ENCODE results near the gene DHX34.
A peak's percentile ranks its signal among the peaks of the same experiment; 100 is the strongest.
"Not testable (repeated sequence)": the region's sequence is repeated elsewhere in the genome, so short reads cannot be mapped to it uniquely, and the experiment has no call there.

Gene DHX34

GRCh38 chr19:47324502-47324901 lies 24.6 kb upstream of the DHX34 start:
- no peak for DNase-seq

GRCh38 chr19:47330466-47330869 lies 18.6 kb upstream of the DHX34 start:
- DNase-seq = no peak

DNA sequence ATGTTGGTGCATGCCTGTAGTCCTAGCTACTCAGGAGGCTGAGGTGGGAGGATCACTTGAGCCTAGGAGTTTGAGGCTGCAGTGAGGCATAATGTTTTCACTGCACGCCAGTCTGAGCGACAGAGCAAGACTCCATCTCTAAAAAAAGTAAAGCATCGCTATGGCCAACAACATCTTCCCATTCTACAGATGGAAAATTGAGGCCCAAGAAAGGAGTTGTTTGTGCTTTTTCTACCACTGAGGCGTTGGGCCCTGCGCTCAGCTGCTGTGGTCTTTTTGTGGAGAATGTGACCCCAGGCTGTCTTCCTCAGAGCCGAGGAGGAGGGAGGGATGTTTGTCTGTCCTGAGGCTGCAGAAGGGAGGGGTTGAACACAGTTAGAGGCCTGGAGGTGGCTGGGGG lies 17.6 kb upstream of the DHX34 start:
- no peak for DNase-seq

DNA sequence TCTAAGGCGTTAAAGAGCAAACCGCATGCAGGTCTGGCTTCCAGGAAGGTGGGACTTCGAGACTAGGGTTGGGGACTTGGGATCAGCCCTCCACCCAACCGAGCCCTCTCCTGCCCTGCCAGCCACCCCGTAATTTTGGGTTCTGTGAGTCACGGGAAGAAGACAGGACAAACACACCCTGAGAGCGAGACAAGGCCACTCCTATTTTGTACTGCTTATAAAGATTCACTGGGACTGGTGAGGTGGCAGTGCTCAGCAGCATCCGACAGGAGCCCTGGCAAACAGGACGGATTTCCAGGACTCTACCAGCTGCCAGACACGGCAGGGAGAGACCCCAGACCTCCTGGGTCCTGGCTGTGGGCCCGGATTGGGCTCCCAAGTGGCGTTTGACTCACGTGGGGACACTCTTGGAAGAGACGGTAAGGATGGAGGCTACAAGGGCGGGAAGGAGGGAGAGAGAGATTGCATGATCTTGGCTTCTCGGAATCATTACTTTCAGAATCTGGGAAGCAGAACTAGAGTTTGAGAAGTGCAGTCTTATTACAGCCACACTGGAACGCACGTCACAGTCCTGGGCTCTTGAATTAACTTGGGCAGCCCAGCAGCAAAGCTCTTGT lies 17.1 kb upstream of the DHX34 start, which contains the start of gene C5AR2:
C5AR2 (plus strand) TSS at position 245 of the 617 bp plus-strand sequence. CDS start 8,625 bp downstream, outside the sequence.
- DNase-seq = no peak

DNA sequence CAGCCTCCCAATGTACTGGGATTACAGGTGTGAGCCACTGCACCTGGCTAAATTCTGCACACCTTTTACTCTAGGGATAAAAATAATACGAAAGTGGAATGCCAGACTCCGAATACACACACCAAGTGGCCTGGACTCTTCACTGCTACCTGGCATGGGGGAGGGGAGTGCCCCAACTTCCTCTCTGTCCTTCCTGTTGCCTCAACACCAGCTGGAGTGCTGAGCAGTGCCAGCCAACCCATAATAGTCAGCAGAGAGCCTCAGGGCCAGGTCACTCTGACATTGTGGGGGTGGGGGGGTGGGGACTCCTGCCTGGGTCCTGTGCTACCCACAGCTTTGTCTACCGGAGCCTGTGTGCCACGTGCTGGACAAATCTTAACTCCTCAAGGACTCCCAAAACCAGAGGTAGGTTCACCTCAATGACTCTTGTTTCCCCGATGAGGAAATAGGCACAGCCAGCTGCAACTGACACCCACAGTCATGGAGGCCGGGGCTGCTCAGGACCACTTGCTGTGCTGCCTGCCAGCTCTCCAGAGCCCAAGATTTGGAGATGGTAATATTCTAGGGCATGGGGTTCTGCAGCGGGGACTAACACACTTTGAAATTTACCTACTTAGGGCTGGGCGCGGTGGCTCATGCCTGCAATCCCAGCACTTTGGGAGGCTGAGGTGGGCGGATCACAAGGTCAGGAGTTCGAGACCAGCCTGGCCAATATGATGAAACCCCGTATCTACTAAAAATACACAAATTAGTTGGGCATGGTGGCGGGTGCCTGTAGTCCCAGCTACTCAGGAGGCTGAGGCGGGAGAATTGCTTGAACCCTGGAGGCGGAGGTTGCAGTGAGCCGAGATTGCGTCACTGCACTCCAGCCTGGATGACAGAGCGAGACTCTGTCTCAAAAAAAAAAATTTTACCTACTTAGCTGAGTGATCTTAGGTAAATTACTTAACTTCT lies 12.1 kb upstream of the DHX34 start:
- DNase-seq = not testable (repeated sequence)

GRCh38 chr19:47339196-47339880 lies 9.8 kb upstream of the DHX34 start:
- DNase-seq = no peak

- no peak for DNase-seq
These were observed 8.5 kb upstream of the DHX34 start for GRCh38 chr19:47340477-47341208.

- DNase-seq = no peak
These were observed 7.4 kb upstream of the DHX34 start for GRCh38 chr19:47341734-47342133.

DNA sequence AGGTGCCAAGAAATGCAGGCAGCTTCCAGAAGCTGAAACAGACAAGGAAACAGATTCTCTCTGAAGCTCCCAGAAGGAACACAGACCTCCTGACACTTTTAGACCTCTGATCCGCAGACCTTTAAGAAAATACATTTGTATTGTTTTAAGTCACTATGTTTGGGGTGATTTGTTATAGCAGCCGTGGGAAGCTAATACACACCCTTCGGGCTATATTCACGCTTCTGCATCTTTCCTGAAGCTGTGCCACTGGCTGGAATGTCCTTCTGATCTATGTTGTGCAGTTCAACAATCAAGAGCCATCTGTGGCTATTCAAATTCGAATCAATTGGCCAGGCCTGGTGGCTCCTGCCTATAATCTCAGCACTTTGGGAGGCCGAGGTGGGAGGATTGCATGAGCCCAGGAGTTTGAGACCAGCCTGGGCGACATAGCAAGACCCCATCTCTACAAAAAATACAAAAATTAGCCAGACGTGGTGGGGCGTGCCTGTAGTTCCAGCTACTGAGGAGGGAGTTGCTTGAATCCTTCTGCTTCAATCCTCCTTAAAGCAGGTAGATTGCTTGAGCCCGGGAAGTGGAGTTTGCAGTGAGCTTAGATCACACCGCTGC lies 5.8 kb upstream of the DHX34 start:
- no peak for DNase-seq

GRCh38 chr19:47344425-47344824 lies 4.7 kb upstream of the DHX34 start:
- DNase-seq = no peak

- DNase-seq = not testable (repeated sequence)
These were observed 3.1 kb upstream of the DHX34 start for GRCh38 chr19:47346024-47346423.

GRCh38 chr19:47350630-47351029 lies 1.5 kb downstream of the DHX34 start:
- no peak for DNase-seq

GRCh38 chr19:47351548-47351947 lies 2.4 kb downstream of the DHX34 start:
- peak; percentile 32 for DNase-seq

DNA sequence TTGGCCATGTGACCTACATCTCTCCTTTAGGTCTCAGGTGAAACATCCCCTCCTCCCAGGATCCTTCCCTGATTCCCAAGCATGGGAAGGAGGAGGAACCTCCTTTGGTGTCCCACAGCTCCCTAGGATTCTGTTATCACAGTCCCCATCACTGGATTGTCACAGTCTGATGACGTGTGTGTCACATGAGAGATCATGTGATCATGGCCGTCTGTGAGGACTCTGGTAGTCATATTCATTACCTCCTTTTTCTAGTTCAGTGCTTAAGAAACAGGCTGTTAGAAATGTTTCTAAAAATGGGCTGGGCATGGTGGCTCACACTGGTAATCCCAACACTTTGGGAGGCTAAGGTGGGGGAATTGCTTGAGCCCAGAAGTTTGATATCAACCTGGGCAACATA lies 3.0 kb downstream of the DHX34 start:
- no peak for DNase-seq

GRCh38 chr19:47353307-47353712 lies 4.2 kb downstream of the DHX34 start:
- DNase-seq = no peak

- DNase-seq = no peak
These were observed 7.8 kb downstream of the DHX34 start for GRCh38 chr19:47356900-47357299.

- no peak for DNase-seq
These were observed 8.9 kb downstream of the DHX34 start for GRCh38 chr19:47357788-47358680.

DNA sequence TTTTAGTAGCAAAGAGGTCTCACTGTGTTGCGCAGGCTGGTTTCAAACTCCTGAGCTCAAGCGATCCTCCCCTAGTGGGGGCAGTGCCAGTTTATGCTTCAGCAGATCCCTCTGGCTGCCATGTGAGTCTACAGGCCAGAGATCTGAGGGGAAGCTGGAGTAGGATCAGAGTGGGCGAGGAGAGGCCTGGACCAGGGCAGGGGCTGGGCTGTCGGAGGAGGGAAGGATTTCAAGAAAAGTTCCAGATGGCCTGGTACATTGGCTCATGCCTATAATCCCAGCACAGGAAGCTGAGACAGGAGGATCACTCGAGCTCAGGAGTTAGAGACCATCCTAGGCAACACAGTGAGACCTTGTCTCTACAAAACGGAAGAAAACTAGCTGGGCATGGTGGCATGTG lies 9.8 kb downstream of the DHX34 start:
- DNase-seq = no peak

- DNase-seq = no peak
These were observed 13.2 kb downstream of the DHX34 start for GRCh38 chr19:47362321-47362720.

DNA sequence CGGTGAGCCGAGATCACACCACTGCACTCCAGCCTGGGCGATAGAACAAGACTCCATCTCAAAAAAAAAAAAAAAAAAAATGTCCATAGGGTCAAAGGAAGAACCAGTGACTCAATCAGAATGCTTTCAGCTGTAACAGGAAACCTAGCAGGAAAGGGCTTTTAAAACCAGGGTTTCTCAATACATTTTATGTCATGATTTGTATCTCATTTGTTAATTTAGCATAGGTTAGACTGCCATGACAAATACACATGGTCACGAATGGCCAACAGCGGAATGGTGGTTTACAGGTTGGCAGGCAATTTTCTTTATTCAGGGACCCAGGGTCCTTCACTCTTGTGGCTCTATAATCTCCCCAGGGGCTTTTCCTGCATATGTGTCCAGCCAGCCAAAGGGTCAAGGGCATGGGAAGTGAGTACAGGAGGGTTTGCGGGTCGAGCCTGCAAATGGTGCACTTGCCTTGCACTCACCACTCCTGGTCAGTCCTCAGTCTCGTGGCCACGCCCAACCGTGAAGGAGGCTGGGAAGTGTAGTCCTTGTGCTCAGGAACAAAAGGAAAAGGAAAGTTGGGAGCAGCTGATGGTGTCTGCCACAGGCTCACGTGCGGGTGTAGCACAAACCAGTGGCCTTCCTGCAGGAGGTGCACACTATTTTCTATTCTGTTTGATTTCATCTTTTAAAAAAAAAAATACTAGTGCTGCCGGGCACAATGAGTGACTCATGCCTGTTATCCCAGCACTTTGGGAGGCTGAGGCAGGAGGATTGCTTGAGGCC lies 14.8 kb downstream of the DHX34 start:
- peak; percentile 35 for DNase-seq
